Activated CD4-positive, alpha-beta T cell treated with anti-CD3 and anti-CD28 coated beads, Interleukin-2, amount 10 ng/mL, durations not matched to agents 7 days and 5 days (primary cell): ENCODE data around the gene AHNAK. TPM values are rescaled to one million over a fixed set of nuclear protein-coding genes. Genes with fewer than 3 reads are reported as not detected.
"Not testable (repeated sequence)": the region's sequence is repeated elsewhere in the genome, so short reads cannot be mapped to it uniquely, and the experiment has no call there.

Source experiments
- CTCF ChIA-PET: fragments of 350-600 bp; sonication (Branson Sonifier 250); formaldehyde crosslinking; loops from one replicate; lab custom pipeline; 2021; ENCODE audit warnings: antibody characterized with exemption; lab: Charles Lee
- POLR2A ChIA-PET: fragments of 350-600 bp; sonication (Branson Sonifier 250); formaldehyde crosslinking; loops from one replicate; lab custom pipeline; 2021; ENCODE audit warnings: antibody characterized with exemption; lab: Charles Lee
- DNase-seq: peaks from one replicate; pipeline ENCODE4 v3.0.0-alpha.2; 2020
- H3K27ac Mint-ChIP-seq: one replicate; pipeline ENCODE4 v1.8.0; 2021; ENCODE audit warnings: mild to moderate bottlenecking, moderate library complexity, mixed read lengths
- H3K27me3 Mint-ChIP-seq: one replicate; pipeline ENCODE4 v1.8.0; 2021; ENCODE audit warnings: mixed read lengths
- H3K36me3 Mint-ChIP-seq: one replicate; pipeline ENCODE4 v1.8.0; 2021; ENCODE audit warnings: low read depth, mixed read lengths
- H3K4me1 Mint-ChIP-seq: one replicate; pipeline ENCODE4 v1.8.0; 2021; ENCODE audit warnings: mixed read lengths
- H3K4me3 Mint-ChIP-seq: one replicate; pipeline ENCODE4 v1.8.0; 2021; ENCODE audit warnings: mild to moderate bottlenecking, moderate library complexity, mixed read lengths
- H3K9me3 Mint-ChIP-seq: one replicate; pipeline ENCODE4 v1.8.0; 2021; ENCODE audit warnings: mixed read lengths
- total RNA-seq, 2 experiments: library from RNA; stranded (reverse); gene quantifications; one replicate each; pipeline ENCODE4 v1.2.3, GENCODE V29; 2021

The AHNAK gene
- total RNA-seq, 2 experiments from 2014 or later: 206 to 237 TPM

DNA sequence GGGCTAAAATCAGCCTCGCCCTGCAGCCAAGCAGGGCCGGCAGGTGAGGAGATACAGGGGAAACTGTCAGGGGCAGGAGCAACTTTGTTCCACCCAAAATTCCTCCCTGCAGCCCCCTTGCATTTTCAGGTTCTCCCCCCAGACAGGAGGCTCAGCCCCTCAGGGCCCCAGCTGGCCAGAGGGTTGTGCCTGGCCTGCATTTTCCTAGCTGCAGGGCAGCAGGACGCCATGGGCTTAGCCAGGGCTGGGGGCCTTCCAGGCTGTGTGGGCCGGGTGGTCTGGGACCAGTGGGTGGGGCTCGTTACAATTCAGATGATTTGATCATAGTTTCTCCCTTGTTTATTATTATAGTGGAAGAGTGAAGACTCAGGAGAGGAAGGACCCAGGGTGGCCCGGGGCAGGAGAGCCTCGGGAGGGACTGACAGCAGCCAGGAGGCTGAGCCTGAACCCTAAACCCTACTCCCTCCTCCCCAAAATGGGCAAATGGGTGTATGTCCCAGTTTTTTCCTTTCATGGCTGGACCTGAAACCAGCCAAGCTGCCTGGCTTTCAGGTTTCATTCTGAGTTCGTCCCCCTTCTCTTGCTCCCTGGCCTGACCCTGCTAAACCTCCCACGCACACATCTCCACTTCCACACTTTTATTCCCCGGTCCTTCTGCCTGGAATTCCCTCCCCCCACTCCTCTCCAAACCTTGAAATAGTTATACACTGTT is 40.0 kb downstream of the AHNAK start:
- peaks cover 8% of the 10 kb centered on the region for H3K4me1 Mint-ChIP-seq
- no peak overlapping the region for H3K27ac Mint-ChIP-seq
- no peak for DNase-seq
- no peaks in the 10 kb centered on the region for H3K36me3 Mint-ChIP-seq
- no peak overlapping the region for H3K4me3 Mint-ChIP-seq
- H3K9me3 Mint-ChIP-seq: no peaks in the 10 kb centered on the region
- ChIA-PET CTCF (interaction anchor here (1.4 kb wide), 1 partner anchor 81 kb away, joined by 4 read pairs; no protein-coding TSS in a partner anchor), POLR2A (no interaction called here)
- H3K27me3 Mint-ChIP-seq: peaks cover 18% of the 10 kb centered on the region

GRCh38 chr11:62505440-62506091 is 41.0 kb downstream of the AHNAK start:
- no peak for DNase-seq
- H3K4me3 Mint-ChIP-seq: no peak overlapping the region
- H3K4me1 Mint-ChIP-seq: peaks cover 9% of the 10 kb centered on the region
- CTCF ChIA-PET: no interaction called here
- POLR2A ChIA-PET: no interaction called here
- no peak overlapping the region for H3K27ac Mint-ChIP-seq
- H3K9me3 Mint-ChIP-seq: no peaks in the 10 kb centered on the region
- H3K36me3 Mint-ChIP-seq: no peaks in the 10 kb centered on the region
- H3K27me3 Mint-ChIP-seq: peaks cover 27% of the 10 kb centered on the region

GRCh38 chr11:62505059-62505439 is 41.6 kb downstream of the AHNAK start:
- no peak for DNase-seq
- no peaks in the 10 kb centered on the region for H3K36me3 Mint-ChIP-seq
- peaks cover 31% of the 10 kb centered on the region for H3K27me3 Mint-ChIP-seq
- H3K9me3 Mint-ChIP-seq: no peaks in the 10 kb centered on the region
- no peak overlapping the region for H3K4me3 Mint-ChIP-seq
- H3K4me1 Mint-ChIP-seq: peaks cover 9% of the 10 kb centered on the region
- CTCF ChIA-PET: no interaction called here
- POLR2A ChIA-PET: no interaction called here
- no peak overlapping the region for H3K27ac Mint-ChIP-seq

DNA sequence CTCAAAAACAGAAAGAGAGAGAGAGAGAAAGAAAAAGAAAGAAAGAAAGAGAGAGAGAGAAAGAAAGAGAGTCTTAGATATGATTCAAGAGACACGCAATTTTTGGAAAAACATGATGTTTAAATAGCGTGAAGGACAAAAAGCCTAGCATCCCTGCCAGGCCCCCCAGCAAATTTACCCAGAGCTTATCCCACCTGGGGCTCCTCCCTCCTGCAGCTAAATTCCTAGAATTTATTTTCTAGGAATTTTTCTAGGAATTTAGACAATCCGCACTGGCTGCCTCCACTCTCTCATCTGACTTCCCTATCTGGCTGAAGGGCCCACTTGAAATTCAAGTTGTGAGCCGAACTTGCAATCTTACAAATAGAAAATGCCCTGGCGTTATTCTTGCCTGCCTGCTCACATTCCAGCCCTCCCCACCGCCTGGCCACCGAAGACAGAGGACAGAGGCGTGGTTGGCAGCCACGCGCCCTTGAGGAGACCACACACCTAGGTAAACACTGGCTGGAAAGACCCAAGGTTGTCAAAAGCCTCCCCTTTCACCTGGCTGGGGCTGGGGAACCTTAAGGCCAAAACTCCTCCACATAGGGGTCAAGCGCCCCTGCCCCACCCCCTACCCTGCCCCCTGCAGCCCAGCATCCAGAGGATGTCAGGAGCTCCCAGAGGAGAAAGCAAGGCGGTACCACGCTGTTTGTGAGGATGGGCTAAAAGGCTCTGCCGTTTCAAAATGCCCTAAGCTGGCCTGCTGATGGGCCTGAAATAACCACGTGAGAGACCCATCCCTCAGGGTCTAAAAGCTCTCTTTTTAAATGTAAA is 42.2 kb downstream of the AHNAK start:
- H3K9me3 Mint-ChIP-seq: no peaks in the 10 kb centered on the region
- H3K27ac Mint-ChIP-seq: no peak overlapping the region
- no peak overlapping the region for H3K4me3 Mint-ChIP-seq
- ChIA-PET POLR2A (no interaction called here), CTCF (interaction anchor here (0.6 kb wide), 1 partner anchor 697 kb away, joined by 3 read pairs; no protein-coding TSS in a partner anchor)
- H3K36me3 Mint-ChIP-seq: no peaks in the 10 kb centered on the region
- H3K27me3 Mint-ChIP-seq: peaks cover 33% of the 10 kb centered on the region
- H3K4me1 Mint-ChIP-seq: peaks cover 10% of the 10 kb centered on the region
- DNase-seq: no peak

- DNase-seq: no peak
- ChIA-PET POLR2A (no interaction called here), CTCF (no interaction called here)
- Mint-ChIP-seq H3K4me3 (no peak overlapping the region), H3K4me1 (peaks cover 10% of the 10 kb centered on the region), H3K27me3 (peaks cover 31% of the 10 kb centered on the region), H3K36me3 (no peaks in the 10 kb centered on the region), H3K9me3 (no peaks in the 10 kb centered on the region), H3K27ac (no peak overlapping the region)
Measured at GRCh38 chr11:62502030-62502730, 44.4 kb downstream of the AHNAK start.

DNA sequence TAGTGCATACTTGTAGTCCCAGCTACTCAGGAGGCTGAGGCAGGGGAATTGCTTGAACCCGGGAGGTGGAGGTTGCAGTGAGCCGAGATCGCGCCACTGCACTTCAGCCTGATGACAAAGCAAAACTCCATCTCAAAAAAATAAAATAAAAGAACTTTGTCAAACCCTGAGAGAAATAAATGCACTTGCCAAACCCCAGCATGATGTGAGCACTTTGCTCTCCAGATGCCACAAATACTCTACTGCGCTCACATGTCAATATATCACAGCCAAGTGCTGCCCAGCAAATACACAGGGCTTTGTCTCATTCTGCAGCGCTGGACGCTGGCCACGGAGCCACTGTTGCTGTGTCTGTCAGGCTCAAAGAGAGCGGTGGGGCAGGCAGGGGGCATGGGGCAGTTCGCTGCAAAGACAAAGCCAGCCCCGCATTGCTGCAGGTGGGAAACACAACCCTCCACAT is 45.1 kb downstream of the AHNAK start:
- H3K36me3 Mint-ChIP-seq: no peaks in the 10 kb centered on the region
- H3K27ac Mint-ChIP-seq: peak overlapping the region; percentile 38
- H3K9me3 Mint-ChIP-seq: no peaks in the 10 kb centered on the region
- no peak for DNase-seq
- H3K4me1 Mint-ChIP-seq: peaks cover 10% of the 10 kb centered on the region
- ChIA-PET CTCF (no interaction called here), POLR2A (no interaction called here)
- H3K27me3 Mint-ChIP-seq: peaks cover 31% of the 10 kb centered on the region
- no peak overlapping the region for H3K4me3 Mint-ChIP-seq

DNA sequence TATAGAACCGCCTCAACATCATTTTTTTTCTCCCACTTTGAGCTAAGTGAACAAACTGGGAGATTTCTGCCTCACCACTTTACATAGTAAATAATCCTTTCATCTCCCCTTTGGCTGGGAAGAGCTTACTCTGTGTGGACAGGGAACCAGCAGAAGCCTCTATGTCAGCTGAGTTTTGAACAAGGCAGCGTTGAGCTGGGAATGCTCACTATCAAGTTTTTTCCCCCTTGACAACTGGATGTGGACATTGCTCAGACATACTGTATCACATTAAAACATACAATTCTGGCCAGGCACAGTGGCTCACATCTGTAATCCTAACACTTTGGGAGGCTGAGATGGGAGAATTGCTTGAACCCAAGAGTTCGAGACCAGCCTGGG is 46.0 kb downstream of the AHNAK start:
- Mint-ChIP-seq H3K36me3 (no peaks in the 10 kb centered on the region), H3K9me3 (no peaks in the 10 kb centered on the region), H3K27ac (no peak overlapping the region), H3K27me3 (peaks cover 30% of the 10 kb centered on the region), H3K4me1 (peaks cover 10% of the 10 kb centered on the region), H3K4me3 (no peak overlapping the region)
- ChIA-PET CTCF (no interaction called here), POLR2A (no interaction called here)
- DNase-seq: no peak

DNA sequence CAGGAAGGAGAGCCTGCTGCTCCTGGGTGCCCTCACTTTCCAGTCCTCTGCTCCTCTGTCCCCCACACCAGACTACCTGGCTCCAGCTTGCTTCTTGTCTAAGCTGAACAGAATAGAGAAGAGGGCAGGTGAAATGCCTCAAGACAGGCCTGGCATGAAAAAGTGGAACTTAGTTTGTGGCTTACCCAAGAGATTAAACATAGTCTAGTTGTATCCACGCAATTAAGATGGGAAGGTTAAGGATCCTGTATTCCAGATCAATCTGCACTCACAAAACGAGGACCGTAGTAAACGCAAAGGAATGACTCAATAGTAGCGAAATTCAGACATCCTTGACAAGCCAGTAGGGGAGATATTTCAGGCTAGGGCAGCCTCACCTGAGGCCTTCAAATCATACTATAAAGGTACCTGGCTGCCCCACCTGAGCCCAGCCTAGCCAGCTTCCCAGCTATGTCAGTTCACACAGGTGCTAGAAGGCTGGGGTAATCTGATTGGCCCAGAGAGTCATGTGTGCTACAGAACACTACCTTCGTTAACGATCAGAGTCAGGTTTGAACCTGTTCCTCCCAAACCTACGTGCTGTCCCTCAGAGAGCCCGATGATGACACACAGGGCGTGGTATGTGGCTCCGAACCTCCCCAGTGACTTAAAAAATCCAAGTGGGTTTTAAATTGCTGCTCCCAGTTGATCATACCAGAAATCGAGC is 46.5 kb downstream of the AHNAK start:
- Mint-ChIP-seq H3K27ac (no peak overlapping the region), H3K36me3 (no peaks in the 10 kb centered on the region), H3K4me3 (no peak overlapping the region), H3K27me3 (peaks cover 26% of the 10 kb centered on the region), H3K4me1 (peaks cover 10% of the 10 kb centered on the region), H3K9me3 (no peaks in the 10 kb centered on the region)
- ChIA-PET POLR2A (no interaction called here), CTCF (interaction anchor here (0.6 to 1.2 kb wide), 3 partner anchors 10 to 15 kb away, joined by 3 to 5 read pairs (median 4); no protein-coding TSS in a partner anchor)
- DNase-seq: no peak

DNA sequence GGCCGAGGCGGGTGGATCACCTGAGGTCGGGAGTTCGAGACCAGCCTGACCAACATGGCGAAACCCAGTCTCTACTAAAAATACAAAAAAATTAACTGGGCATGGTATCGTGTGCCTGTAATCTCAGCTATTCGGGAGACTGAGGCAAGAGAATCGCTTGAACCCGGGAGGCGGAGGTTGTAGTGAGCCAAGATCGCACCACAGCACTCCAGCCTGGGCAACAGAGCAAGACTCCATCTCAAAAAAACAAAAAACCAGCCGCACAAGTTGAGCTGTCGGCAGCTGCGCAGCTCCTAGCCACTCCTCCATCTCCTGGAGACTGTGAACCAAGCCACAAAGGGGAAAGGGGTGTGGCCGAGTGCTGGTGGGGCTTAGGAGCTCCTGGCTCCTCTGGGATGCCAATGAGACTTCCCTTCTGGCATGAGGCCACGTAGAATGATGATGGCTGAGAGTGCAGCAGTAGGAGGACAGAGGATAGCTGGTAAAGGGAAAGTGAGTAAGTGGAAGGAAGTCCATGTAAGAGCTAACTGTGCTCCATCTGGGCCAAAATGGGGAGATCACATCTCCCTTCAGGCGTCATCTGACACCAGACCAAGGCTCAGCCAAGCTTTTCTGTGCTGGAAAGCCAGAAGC is 47.2 kb downstream of the AHNAK start:
- H3K36me3 Mint-ChIP-seq, H3K9me3 Mint-ChIP-seq, DNase-seq, POLR2A ChIA-PET, H3K4me3 Mint-ChIP-seq, H3K27ac Mint-ChIP-seq: not testable (repeated sequence)
- peaks cover 10% of the 10 kb centered on the region for H3K4me1 Mint-ChIP-seq
- CTCF ChIA-PET: interaction anchor here (0.6 to 1.2 kb wide), 3 partner anchors 10 to 15 kb away, joined by 3 to 5 read pairs (median 4); no protein-coding TSS in a partner anchor
- peaks cover 26% of the 10 kb centered on the region for H3K27me3 Mint-ChIP-seq

DNA sequence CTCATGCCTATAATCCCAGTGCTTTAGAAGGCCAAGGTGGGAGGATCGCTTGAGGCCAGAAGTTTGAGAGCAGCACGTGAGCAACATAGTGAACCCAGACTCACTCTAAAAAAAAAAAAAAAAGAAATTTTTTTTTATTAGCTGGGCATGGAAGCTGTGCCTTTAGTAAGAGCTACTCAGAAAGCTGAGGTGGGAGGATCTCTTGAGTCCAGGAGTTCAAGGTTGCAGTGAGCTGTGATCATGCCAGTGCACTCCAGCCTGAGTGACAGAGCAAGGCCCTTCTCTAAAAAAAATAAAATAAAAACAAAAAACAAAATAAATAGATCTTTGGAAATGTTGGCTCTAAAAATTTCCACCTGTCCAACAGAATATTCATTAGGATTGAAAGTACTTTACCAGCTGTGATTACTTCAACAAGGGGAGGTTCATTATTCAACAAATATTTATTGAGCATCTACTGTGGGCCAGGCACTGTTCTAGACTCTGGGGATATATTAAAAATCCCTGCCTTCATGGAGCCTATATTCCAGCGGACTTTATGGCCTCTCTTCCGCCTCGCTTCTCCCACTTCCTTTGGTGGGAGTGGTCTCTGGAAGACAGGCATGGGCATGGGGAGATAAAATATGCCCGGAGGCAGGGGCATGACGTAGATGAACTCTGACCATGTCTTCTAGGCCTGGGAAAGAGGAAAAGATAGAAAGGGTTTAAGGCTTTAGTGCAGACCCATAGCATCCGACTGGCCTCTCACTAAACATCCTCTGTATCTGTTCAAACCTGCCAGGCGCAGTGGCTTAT is 47.9 kb downstream of the AHNAK start:
- DNase-seq: no peak
- peaks cover 10% of the 10 kb centered on the region for H3K4me1 Mint-ChIP-seq
- H3K9me3 Mint-ChIP-seq: no peaks in the 10 kb centered on the region
- POLR2A ChIA-PET: no interaction called here
- CTCF ChIA-PET: interaction anchor here (0.6 to 1.7 kb wide), 5 partner anchors 12 to 215 kb away, joined by 3 to 6 read pairs (median 4); no protein-coding TSS in a partner anchor
- H3K27me3 Mint-ChIP-seq: peaks cover 26% of the 10 kb centered on the region
- H3K4me3 Mint-ChIP-seq: no peak overlapping the region
- H3K36me3 Mint-ChIP-seq: no peaks in the 10 kb centered on the region
- no peak overlapping the region for H3K27ac Mint-ChIP-seq

- Mint-ChIP-seq H3K36me3 (no peaks in the 10 kb centered on the region), H3K27ac (no peak overlapping the region), H3K27me3 (peaks cover 26% of the 10 kb centered on the region), H3K4me1 (peaks cover 10% of the 10 kb centered on the region), H3K9me3 (no peaks in the 10 kb centered on the region), H3K4me3 (no peak overlapping the region)
- no peak for DNase-seq
- ChIA-PET CTCF (interaction anchor here (1.2 to 1.7 kb wide), 2 partner anchors 11 to 38 kb away, joined by 3 to 6 read pairs; no protein-coding TSS in a partner anchor), POLR2A (no interaction called here)
Measured at GRCh38 chr11:62498031-62498430, 48.6 kb downstream of the AHNAK start.
